ENCODE results near the gene EEF2KMT.

The EEF2KMT gene

GRCh38 chr16:5041600-5042133, 55.9 kb downstream of the EEF2KMT start:
- no peak overlapping the region for H3K4me3 ChIP-seq (ENCODE audit: insufficient read depth, low read depth, low read length)
- H3K36me3 ChIP-seq (ENCODE audit: control insufficient read depth, insufficient read depth, low read length), result no peaks in the 10 kb centered on the region
- no peak overlapping the region for H3K27ac ChIP-seq (ENCODE audit: insufficient read depth, low read depth, low read length, poor library complexity, severe bottlenecking)
- H3K9me3 ChIP-seq (ENCODE audit: control insufficient read depth, low read length), result no peaks in the 10 kb centered on the region
- H3K4me1 ChIP-seq (ENCODE audit: control insufficient read depth, insufficient read depth, low read length), result no peaks in the 10 kb centered on the region
- 85 to 91% methylated on average over 12 of the region's 12 CpGs for WGBS, 2 experiments
- no peaks in the 10 kb centered on the region for H3K27me3 ChIP-seq (ENCODE audit: control insufficient read depth, insufficient read depth, low read length, poor library complexity, severe bottlenecking)

- H3K4me3 ChIP-seq (ENCODE audit: insufficient read depth, low read depth, low read length), result no peak overlapping the region
- no peak overlapping the region for H3K27ac ChIP-seq (ENCODE audit: insufficient read depth, low read depth, low read length, poor library complexity, severe bottlenecking)
- no peaks in the 10 kb centered on the region for H3K4me1 ChIP-seq (ENCODE audit: control insufficient read depth, insufficient read depth, low read length)
- H3K27me3 ChIP-seq (ENCODE audit: control insufficient read depth, insufficient read depth, low read length, poor library complexity, severe bottlenecking), result no peaks in the 10 kb centered on the region
- H3K36me3 ChIP-seq (ENCODE audit: control insufficient read depth, insufficient read depth, low read length), result no peaks in the 10 kb centered on the region
- H3K9me3 ChIP-seq (ENCODE audit: control insufficient read depth, low read length), result no peaks in the 10 kb centered on the region
- WGBS, 2 experiments, result 90 to 93% methylated on average over 7 of the region's 7 CpGs
Measured at GRCh38 chr16:5040451-5040850, 57.1 kb downstream of the EEF2KMT start.

GRCh38 chr16:5036228-5037156, 61.1 kb downstream of the EEF2KMT start:
- Histone ChIP-seq H3K4me1 (ENCODE audit: control insufficient read depth, insufficient read depth, low read length) (peaks cover 11% of the 10 kb centered on the region), H3K27me3 (ENCODE audit: control insufficient read depth, insufficient read depth, low read length, poor library complexity, severe bottlenecking) (peaks cover 9% of the 10 kb centered on the region), H3K4me3 (ENCODE audit: insufficient read depth, low read depth, low read length) (no peak overlapping the region), H3K9me3 (ENCODE audit: control insufficient read depth, low read length) (no peaks in the 10 kb centered on the region), H3K36me3 (ENCODE audit: control insufficient read depth, insufficient read depth, low read length) (no peaks in the 10 kb centered on the region), H3K27ac (ENCODE audit: insufficient read depth, low read depth, low read length, poor library complexity, severe bottlenecking) (no peak overlapping the region)
- 64% methylated on average over 12 of the region's 12 CpGs for WGBS, 2 experiments

- H3K27me3 ChIP-seq (ENCODE audit: control insufficient read depth, insufficient read depth, low read length, poor library complexity, severe bottlenecking), result peaks cover 9% of the 10 kb centered on the region
- 85 to 90% methylated on average over 1 of the region's 1 CpG for WGBS, 2 experiments
- H3K27ac ChIP-seq (ENCODE audit: insufficient read depth, low read depth, low read length, poor library complexity, severe bottlenecking), result no peak overlapping the region
Measured at GRCh38 chr16:5035909-5036227, 61.7 kb downstream of the EEF2KMT start.

More at GRCh38 chr16:5035909-5036227, 61.7 kb downstream of the EEF2KMT start:
- Histone ChIP-seq H3K9me3 (ENCODE audit: control insufficient read depth, low read length) (no peaks in the 10 kb centered on the region), H3K4me1 (ENCODE audit: control insufficient read depth, insufficient read depth, low read length) (peaks cover 11% of the 10 kb centered on the region), H3K4me3 (ENCODE audit: insufficient read depth, low read depth, low read length) (no peak overlapping the region), H3K36me3 (ENCODE audit: control insufficient read depth, insufficient read depth, low read length) (no peaks in the 10 kb centered on the region)
